ENCODE measurements around the gene NOP9. TPM values are rescaled to one million over a fixed set of nuclear protein-coding genes. Genes with fewer than 3 reads are reported as not detected.

Gene NOP9
- total and polyA plus RNA-seq, 9 of the 15 experiments (the other 6 are each of a cell fraction or from before 2014, with no cell fraction given), result 1.0 to 27.9 (median 15.1) TPM

GRCh38 chr14:24297190-24297964 lies 2.3 kb upstream of the NOP9 start (continued):
- TF ChIP-seq MITF (IDR thresholded peaks at IDR 0.05), result no peak
- TF ChIP-seq CREM (IDR thresholded peaks at IDR 0.05; ENCODE audit: low read depth), result 0 out of 2 replicates have a peak, but pooled peaks have one; percentile 13
- TF ChIP-seq TSHZ1 (CRISPR knock-in tag; IDR thresholded peaks at IDR 0.05), result no peak
- no peak for TF ChIP-seq STAT5B (CRISPR knock-in tag; IDR thresholded peaks at IDR 0.05)
- peak; percentile 31; the same call in 1 of the 2 replicates for TF ChIP-seq SMC3 (conservative IDR thresholded peaks at IDR 0.05; ENCODE audit: insufficient read depth, low read depth, low read length)
